ENCODE data around the gene PTK7.

- TF ChIP-seq EZH2 (IDR thresholded peaks at IDR 0.05; ENCODE audit: low read depth) (no peak), CTCF (conservative IDR thresholded peaks at IDR 0.05) (no peak)
Observed at GRCh38 chr6:43061861-43062260, 14.3 kb upstream of the PTK7 start.

Data from PC-9 (cell line).